ENCODE data around the gene GREB1.

The GREB1 gene

DNA sequence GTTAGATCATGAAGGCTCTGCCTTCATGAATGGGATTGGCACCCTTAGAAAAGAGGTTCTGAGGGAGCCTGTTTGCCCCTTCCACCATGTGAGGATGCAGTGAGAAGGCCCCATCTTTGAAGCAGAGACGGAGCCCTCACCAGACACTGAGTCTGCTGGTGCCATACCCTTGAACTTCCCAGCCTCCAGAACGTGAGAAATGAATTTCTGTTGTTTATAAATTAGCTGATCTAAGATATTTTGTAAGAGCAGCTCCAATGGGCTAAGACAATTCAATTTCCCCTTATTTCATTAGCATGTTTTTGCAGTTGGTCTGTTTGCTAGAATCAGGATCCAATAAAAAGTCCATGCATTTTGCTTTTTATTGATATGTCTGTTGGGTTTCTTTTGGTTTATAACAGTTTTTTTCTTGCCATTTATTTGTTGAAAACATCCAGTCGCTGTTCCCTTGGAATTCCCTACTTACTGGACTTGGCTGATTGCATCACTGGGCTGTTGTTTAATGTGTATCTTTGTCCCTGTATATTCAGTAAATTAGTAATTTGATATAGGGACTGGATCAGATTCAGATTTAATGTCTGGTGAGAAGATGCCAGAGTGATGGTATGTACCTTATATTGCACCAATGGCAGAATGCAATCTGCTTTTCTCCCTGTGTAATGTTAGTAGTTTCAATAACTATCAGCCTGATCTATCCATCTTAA is 24.0 kb upstream of the GREB1 start:
- DNase-seq = no peak

GRCh38 chr2:11512431-11512830 is 21.4 kb upstream of the GREB1 start:
- no peak for DNase-seq

GRCh38 chr2:11513319-11513718 is 20.5 kb upstream of the GREB1 start:
- DNase-seq = no peak

DNA sequence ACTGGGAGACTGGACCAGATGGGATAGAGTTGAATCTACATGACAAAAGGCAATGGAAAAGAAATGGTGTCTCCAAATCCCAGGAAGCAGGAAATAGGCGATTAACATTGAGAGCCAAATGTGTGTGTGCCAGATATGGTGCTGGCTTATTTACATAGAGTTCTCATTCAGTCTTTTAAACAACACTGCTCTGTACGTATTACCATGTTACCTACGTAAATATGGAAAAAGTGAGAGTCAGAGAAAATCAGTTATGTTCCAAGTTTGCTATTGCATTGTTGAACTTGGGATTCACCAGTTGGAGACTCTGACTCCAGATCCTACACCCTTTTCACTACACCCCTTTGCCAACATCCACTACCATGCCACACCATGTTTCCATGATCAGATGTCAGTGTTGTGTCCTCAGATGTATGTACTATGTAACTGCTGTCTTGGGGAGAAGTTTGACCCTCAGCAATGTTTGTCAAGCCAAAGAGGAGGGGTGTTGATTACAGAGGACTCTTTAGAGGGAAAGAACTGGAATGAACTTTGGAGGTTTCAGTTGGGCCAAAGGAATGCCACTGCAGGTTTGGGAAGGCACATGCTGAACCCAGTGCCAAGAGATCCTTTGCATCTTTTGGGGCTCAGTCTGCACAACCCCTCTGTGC is 19.6 kb upstream of the GREB1 start:
- no peak for DNase-seq

DNA sequence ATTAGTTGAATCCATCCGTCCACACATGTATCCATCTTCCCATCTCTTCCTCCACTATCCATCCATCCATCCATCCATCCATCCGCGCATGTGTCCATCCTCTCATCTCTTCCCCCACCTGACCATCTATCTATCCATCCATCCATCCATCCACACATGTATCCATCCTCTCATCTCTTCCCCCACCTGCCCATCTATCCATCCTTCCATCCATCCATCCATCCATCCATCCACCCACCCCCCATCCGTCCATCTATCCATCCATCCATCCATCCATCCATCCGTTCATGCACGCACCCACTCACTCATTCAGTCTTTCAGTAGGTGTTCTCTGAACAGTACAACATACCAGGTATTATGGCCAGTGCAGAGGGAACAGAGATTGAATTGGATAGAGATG is 18.9 kb upstream of the GREB1 start:
- DNase-seq = no peak

DNA sequence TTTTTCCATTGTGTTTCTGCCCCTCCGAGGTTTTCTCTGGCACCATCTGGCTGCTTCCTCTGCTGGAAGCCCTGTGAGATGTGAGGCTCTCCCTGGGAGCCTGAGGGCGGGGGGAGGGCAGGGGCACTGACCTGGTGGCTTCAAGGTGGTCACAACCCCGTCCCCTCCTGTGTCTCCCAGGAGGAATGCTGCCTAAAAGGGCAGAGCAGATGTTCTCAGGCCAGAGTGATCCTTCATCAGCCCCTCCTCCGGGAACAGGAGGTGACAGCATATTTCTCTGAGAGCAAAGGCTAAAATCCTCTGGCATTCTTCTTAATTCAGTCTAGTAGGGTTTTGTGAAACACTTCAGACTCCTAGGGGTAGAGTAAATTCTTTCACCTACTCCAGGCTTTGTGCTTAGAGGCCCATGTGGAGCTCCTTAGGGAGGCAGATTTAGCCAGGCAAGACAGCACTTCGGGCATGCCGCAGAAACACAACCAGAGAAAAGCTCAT is 18.3 kb upstream of the GREB1 start:
- no peak for DNase-seq

DNA sequence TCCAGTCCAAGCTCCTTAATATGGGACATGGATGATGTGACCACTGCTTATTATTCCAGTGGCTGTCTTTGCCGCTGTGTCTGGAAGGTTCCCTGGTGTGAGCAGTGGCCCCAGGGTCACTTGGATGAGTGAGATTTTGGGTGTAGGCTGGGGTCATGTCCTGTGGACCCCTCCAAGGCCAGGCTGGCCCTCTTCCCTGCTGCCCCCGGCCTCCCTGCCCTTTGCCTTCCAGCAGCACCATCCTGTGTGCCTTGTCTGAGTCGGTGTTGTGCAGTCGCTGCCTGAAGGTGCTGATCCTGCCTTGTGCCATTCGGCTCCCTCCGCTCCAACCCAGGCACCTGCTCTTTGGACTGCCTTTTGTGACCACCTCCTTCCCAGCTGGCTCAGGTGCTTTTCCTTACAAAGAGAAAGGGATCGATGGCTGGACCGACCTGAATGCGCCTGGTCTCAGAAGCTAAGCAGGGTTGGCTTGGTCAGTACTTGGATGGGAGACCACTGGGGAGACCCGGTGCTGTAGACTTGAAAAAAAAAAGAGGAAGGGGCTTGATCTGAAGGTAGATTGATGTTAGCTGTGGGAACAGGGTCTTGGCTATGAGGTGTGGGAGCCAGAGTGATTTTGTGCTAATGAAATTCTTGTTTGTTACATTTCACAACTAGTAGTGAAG is 16.7 kb upstream of the GREB1 start:
- no peak for DNase-seq

DNA sequence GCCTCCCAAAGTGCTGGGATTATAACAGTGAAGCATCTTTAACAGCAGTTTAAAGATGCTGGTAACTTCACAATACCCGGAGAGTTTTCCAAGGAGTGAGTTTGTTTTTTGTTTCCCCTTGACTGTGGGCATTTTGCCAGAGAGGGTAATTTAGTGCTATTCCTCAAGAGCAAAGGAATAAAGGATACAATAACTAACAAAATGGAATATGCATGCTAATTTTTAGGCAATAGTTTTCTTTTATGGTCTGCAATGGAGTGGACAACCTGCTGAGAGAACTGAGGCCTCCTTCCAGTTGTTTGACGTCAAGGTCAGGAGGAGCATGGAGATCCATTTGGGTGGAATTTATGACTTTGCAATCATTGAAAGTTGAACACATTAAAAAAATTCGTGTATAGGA is 15.9 kb upstream of the GREB1 start:
- DNase-seq = no peak

- no peak for DNase-seq
Observed at GRCh38 chr2:11520092-11520693, 13.7 kb upstream of the GREB1 start.

GRCh38 chr2:11521775-11522174 is 12.1 kb upstream of the GREB1 start:
- DNase-seq = no peak

DNA sequence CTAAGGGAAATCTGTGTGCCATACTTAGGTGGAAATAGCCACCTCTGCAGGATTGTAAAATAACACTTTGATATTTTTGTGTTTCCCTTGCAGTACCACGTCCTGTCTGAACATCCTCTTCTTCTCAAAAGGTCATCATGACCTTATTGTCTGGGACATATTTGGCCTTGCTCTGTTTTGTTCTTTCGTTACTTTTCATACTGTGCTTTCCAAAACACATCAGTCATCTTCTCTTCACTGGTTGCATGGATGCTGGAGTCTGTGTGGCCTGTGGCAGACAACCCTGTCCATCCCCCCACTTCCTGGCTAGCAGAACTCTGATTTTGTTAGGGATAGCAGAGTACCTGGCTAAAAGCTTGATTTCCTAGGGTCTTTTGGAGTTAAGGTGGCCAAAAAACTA is 9.4 kb upstream of the GREB1 start:
- no peak for DNase-seq

DNA sequence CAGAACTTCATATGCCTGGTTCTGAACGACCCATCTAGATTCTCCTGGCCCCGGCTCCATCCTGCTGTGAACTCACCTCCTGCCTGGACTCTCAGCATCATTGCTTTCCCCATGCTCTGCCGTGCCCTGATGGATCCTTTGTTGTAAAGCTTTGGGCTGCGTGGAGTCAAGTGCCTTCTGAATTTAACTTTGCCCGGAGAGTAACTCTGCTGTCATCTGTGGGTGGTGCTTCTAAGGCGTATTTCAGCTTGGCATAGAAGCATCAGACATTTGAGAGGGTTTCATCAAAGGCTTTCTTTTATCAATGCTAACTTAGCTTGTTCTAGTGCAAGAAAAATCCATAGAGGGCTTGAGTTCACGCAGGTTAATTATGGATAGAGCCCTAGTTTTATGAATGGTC is 8.1 kb upstream of the GREB1 start:
- no peak for DNase-seq

DNA sequence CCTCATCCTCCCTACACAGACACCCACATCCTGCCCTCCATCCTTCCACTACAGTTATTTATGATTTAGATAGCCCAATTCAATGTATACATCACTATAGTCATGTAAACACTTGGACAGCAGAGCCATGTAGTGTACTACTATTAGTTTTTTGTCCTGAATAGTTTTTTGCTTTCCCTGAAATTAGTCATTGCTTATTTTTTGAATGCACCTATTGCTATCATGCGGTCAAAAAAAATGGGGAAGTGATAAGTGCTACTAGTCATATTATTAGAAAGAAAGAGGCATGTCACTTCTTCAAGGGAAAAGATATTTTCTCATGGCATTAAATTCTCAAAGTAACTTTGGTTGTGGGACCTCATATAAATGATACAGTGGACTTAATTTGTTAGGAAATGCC is 6.8 kb upstream of the GREB1 start:
- no peak for DNase-seq

GRCh38 chr2:11528228-11528627 is 5.6 kb upstream of the GREB1 start:
- DNase-seq = no peak

- no peak for DNase-seq
Observed at GRCh38 chr2:11530864-11531465, 2.9 kb upstream of the GREB1 start.

GRCh38 chr2:11532416-11533055 is 1.3 kb upstream of the GREB1 start:
- DNase-seq = no peak

- DNase-seq = no peak
Observed at GRCh38 chr2:11534071-11534745, 363 bp downstream of the GREB1 start.

DNA sequence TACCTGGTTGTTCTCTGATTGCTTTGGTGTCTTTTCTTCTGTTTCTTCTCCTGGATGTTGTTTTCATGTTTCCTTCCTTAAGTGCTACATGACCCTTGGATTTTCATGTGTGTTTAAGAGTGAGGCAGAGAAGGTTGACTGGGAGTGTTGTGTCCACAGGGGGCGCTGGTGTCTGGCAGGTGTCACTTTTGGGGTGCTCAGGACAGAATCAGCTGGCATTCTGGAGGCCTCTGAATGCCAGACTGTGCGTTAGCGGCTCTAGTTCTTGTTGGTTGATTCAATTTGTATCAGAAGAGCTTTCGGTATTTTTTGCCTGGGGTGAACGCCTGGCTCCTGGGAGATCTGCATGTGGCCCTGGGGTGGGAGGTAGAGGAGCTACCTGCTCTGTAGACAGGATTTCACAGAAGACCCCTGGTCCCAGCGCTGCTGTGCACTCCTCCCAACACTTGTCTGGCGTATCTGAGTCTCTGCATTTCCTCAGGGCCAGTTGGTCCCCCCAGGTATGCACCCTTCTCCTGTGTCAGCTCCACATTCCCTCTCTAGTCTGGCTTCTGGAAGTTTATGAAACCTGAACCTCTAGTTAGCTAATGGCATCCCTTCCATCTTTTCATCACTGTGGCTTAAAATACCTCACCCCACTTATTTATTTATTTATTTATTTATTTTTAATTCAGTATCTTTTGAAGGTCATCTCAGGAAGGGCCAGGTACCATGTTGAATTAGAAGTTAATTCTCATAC is 1.1 kb downstream of the GREB1 start:
- DNase-seq = no peak

- no peak for DNase-seq
Observed at GRCh38 chr2:11535899-11536344, 2.1 kb downstream of the GREB1 start.

- DNase-seq = no peak
Observed at GRCh38 chr2:11537951-11538350, 4.1 kb downstream of the GREB1 start.

All from stimulated activated CD4-positive, alpha-beta T cell treated with anti-CD3 and anti-CD28 coated beads, Interleukin-4, amount 100 ng/mL, for 4 hours (primary cell).